GM19099 (cell line): ENCODE measurements around the gene ACER3.

Experiments
- POLR2A ChIP-seq: IDR thresholded peaks from 3 replicates; pipeline ENCODE4 v1.6.1; 2011; ENCODE audit warnings: low read depth; ENCODE audit not compliant: insufficient read length; ENCODE audit errors: extremely low read depth

Gene ACER3

DNA sequence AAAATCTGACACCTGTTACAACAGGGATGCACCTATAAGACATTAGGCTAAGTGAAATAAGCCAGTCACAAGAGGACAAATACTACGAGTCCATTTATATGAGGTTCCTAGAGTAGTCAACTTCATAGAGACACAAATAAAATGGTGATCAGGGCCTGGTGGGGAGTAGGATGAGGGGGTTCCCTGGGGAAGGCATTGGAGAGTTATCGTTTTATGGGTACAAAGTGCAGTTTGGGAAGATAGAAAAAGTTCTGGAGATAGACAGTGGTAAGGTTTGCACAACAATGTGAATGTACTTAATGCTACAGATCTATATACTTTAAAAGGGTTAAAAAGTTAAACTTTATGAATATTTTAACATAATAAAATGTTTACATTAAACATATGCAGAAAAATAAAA lies 142.1 kb downstream of the ACER3 start:
- TF ChIP-seq POLR2A: no peak

DNA sequence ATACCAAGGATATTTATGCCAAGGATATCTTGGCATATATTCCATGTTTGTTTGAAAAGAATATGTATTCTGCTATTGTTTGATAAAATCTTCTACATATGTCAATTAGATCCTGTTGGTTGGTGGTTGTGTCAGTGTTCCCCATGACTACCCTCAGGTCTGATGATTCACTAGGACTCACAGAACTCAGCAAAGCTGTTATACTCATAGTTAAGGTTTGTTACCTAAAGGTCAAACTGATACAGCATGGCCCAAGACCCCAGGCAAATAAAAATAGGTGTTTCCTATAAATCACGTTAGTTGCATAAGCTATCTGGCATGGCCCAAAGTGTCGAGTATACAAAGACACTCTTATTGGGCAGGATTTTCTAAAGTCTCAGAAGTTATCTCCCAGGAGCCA lies 143.2 kb downstream of the ACER3 start:
- TF ChIP-seq POLR2A: no peak

DNA sequence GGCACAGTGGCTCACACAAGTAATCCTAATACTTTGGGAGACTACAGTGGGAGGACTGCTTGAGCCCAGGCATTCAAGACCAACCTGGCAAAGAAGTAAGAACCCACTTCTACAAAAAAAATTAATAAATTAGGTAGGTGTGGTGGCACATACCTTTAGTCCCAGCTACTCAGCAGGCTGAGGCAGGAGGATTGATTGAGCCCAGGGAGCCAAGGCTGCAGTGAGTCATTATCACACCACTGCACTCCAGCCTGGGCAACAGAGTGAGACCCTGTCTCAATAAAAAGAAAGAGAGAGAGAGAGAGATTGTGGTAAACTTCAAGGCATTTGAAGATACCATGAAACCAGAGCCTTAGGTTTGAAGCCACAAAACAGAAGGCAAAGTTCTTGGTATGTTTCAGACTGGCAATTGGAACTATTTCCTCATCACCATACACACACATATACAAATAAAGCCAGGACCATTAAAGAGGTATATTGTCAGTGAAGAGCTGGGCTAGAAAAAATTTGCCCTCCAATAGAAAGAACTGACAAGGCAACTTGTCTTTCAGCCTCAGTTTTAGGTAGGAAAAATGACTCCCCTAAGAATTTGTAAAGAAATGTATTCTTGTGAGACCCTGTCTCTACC lies 148.9 kb downstream of the ACER3 start:
- TF ChIP-seq POLR2A: no peak

DNA sequence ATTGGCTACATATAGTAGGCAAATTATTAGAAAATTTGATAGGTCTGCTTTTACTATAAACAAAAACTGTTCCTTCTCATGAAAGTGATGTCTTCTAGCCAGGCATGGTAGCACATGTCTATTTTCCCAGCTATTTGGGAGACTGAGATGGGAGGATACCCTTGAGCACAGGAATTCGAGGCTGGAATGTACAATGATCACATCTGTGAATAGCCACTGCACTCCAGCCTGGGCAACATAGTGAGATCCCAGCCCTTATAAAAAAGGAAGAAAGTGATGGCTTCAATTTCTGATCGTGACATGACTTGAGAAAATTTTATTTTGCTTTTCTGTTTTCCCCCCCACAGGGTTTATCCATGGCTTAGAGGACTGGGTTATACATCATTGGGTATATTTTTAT lies 154.0 kb downstream of the ACER3 start:
- TF ChIP-seq POLR2A: no peak

DNA sequence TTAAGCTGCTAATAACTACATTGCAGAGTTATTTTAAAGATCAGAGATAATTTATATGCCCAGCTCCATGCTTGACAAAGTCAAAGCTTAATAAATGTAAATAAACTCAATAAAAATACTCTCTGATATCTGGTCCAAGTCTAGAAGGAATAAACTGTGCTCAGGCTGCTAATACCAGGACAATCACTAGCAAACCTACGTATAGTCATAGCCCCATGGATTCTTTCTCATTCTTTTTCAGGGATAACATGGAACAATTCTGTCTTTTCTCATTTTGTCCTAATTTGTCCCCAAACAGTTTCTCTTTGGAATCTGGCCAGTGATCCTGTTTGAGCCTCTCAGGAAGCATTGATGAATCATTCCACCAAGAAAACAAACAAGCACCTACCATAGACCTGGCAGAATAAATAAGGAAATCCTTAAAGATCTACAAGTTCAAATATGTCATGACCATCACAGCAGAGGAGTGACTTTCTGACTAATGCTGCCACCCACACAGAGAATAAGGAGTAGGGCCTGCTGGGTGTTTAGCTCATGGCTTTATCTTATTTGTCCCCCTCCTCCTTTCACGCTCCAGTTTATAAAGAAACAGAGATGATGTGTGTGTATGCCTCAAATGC lies 159.4 kb downstream of the ACER3 start:
- no peak for TF ChIP-seq POLR2A

DNA sequence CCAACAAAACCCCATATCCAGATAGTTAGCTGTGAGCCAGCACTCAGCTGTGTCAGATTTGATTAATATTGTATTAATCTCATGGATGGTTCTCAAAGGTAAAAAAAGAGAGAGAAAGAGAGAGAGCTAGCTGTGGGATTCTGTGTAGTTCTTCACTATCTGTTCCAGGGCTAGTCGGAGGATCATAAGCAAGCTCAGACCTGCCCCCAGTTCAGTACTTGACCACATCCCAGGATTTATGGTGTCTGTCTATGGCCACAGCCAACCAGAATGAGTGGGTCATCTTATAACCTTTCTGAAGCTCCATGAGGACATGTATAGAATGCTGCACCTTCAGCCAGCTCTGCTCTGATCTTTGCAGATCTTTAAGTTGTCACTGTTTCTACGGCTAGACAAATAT lies 160.0 kb downstream of the ACER3 start:
- TF ChIP-seq POLR2A: no peak

DNA sequence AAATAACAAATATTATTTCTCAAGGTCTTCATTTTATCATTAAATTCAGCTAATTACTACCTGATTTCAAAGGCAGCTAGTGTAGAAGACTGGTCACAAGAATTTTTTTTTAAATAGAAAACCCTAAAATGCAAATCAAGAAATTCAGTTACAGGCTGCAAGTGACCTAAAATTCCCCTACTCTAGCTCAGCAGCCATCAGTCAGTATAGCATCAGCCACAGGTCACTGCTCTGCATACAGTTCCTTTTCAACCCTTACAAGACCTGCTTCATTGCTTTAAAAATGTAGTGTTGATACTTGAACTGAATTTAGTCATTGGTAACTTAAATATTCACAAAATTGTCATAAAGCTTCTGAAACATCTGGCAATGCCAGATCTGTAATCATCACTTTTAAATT lies 164.0 kb downstream of the ACER3 start:
- no peak for TF ChIP-seq POLR2A

DNA sequence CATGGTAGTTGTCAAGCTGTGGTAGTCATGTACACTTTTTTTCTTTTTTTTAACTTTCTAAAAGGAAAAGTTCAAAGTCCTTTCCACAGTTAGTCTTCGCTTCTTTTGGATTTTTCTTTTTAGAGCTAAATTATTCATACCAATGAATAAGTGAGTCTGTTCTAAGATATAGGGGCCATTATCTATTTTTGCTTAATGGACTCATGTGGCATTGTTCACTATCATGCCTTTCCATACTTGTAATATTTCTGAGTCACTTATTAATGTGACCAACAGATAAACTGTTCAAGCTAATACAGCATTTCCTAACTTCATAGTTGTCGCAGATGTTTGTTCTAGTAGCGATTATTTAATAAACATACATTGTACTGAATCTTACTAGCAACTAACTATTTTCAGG lies 165.5 kb downstream of the ACER3 start:
- no peak for TF ChIP-seq POLR2A

DNA sequence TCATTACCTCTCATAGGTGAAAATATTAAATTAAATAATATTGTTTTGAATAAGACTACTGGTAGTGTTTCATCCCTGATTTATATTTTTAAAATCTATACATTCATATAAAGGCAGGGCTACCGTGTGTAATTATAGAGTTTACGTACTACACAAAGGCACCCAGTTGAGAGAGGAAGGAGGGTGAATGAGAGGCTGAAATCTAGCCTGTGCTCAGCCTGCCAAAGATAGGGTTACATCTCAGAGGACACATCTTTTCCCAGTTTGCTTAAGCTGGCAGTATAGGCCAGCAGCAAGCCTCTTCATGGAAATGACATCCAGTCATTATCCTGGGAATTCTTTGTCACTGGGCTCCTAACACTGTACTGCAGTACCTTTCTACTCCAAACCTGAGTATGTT lies 166.0 kb downstream of the ACER3 start:
- TF ChIP-seq POLR2A: no peak

DNA sequence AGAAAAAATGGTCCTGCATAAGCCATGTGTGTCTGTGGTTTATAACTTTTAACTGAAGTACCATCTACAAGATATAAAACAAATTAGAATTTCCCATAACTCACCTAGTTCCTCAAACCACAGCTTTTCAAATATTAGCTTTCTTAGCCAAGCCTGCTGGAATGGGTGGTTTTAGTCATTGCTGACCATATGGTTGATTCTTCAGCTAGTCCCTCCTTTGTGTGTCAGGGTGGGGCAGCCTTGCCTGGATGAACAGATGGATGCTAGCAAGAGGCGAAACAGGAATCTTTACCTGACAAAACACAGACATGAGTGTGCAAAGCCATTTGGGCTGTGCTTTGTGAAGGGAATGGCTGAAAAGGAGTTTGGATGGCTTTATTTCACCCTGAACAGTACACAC lies 166.6 kb downstream of the ACER3 start:
- TF ChIP-seq POLR2A: no peak

DNA sequence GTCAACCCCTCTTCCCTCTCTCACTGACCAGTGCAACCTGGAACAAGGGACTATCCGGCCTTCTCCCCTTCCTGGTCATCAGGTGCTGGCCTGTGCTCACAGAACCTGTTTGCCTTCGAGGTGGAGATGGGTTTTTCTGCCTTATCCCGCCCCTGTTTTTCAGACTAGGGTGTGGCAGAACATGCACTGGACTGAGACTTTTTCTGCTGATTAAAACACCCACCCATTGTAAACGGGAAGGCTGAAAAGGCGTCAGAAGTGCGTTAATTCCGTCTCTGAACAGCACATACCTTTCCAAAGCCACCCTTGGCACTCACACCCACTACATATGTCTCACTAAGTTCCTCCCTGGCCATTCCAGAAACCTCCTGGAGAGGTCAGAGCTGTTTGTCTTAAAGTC lies 169.1 kb downstream of the ACER3 start:
- no peak for TF ChIP-seq POLR2A

DNA sequence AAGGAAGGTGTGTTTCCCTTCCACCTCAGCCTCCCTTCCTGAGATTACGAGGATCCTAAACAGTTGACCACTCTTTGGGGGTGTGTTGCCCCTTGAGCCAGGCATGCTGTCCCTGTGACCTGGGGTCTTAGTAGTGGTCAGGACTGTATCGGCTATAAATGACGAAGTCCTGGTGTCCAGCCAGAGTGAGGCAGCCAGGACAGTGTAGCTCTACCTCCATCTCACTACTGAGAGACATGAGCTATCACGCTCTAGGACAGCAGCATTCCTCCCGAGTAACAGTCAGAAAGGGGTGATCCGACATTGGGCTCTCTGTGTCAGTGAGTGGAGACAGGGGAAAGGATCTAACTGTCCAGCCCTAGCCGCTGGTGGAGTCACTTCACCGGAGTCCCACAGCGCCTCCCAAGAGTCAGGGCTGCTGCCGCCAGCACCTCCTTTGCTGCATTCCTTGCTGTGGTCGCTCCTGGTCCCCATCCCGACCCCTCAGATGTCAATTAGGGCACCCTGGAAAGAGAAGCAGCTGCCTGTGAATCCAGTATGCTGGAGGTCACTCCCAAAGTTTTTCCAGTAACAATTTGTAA lies 170.2 kb downstream of the ACER3 start:
- no peak for TF ChIP-seq POLR2A

DNA sequence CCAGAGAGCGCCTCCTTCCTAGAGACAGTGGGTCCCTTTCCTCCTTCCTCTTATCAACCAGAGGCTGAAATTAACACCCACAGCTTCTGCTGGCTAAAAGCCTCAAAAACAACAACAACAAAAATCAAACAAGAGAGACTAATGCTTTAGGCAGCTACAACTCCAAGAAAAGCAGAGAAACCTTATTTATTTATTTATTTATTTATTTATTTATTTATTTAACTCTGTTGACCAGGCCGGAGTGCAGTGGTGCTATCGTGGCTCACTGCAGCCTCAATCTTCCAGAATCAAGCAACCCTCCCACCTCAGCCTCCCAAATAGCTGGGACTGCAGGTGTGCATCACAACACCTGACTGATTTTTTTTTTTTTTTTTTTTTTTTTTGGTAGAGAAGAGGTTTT lies 170.9 kb downstream of the ACER3 start:
- no peak for TF ChIP-seq POLR2A

DNA sequence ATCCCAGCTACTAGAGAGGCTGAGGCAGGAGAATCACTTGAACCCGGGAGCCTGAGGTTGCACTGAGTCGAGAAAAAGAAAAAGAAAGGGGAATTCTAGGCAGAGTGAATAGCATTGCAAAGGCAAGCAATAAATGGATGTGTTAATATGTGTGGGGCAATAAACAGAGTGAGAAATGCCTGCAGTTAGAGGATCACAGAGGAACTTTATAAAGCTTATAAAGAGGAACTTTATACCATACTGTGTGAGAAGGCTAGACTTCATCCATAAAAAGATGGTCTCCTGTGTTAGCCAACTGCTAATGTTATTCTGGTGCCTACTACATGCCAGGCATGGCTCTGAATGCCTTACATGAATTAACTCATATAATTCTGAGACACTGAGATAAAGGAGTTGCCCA lies 174.3 kb downstream of the ACER3 start:
- TF ChIP-seq POLR2A: no peak

DNA sequence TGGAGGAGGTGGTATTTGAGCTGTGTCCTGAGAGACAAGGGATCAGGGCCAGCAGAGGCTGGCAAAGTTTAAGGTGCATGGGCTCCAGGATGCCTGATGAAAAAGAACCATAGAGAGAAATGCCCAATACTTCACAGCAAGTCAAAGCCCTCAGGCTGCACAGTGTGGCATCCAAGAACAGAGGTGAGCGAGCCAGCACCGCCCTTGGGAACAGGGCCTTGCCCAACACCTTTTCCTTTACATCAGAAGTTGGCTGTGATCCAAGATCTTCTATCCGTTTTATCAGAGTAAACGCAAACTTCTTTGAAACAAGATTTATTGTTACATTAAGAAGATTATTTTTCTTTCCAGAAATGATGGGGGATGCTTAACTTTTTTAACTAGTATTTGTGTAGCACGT lies 174.9 kb downstream of the ACER3 start:
- TF ChIP-seq POLR2A: no peak

DNA sequence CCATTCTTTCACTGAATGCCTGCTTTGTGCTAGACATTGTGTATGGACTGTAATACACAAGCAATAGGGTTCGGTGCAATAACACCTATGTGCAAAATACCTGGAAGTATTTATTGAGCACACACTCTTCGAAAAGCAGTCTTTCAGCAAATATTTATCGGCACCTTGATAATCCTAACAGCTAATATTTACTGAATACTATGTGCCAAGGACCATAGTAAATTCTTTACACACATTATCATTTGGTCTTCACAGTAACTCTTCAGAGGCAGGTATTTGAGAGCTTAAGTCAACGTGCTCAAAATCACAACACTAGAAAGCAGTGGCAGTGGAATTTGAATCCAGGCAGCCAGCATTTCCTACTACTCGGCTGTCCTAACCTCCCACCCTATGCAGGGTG lies 175.7 kb downstream of the ACER3 start:
- TF ChIP-seq POLR2A: no peak

DNA sequence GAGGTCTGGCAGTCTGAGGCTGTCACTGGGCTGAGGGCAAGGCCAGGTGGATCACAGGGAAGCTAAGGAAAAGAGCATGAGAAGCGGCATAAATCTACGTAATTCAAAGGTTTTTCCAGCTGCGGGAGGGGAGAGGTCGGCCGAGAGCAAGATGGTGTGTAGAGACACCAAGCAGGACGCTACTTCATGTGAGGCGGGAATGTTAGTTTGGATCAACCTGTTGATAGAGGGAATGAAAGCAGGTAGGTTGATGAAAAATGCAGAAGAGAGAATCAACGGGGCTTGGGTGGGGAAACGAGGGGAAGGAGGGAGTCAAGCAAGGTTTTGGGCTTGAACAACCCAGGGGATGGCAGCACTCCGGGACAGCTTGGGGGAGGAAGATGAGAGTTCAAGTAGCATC lies 176.3 kb downstream of the ACER3 start:
- no peak for TF ChIP-seq POLR2A

DNA sequence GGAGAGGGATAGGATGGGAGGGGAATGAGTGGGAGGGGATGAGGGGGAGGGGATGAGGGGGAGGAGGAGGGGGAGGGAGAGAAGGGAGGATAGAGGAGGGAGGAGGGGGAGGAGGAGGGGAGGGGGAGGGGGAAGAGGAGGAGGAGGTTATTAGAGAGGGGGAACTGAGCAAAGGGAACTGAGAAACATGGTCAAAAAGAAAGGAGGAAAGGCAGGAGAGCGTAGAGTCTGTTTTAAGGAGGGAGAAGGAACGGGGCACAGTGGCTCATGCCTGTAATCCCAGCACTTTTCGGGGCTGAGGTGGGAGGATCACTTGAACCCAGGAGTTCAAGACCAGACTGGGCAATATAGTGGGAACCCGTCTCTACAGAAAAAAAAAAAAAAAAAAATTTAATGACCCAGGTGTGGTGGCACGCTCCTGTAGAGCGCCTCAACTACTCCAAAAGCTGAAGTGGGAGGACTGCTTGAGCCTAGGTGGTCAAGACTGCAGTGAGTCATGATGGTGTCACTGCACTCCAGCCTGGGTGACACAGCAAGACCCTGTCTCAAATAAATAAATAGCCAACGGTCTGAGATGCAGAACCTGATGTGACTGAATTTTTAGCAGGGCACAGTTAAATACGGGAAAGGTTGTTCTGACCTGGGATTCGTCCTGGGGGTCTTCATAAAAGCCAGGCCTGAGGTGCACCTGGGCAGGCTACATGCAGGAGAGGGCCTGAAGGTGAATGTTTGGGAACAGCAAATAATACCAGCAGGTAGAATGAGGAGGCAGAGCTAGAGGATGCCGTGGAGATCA lies 177.5 kb downstream of the ACER3 start:
- TF ChIP-seq POLR2A: no peak
